ENCODE results near the gene IL1B. TPM values are rescaled to one million over a fixed set of nuclear protein-coding genes. Genes with fewer than 3 reads are reported as not detected.

The IL1B gene
- total RNA-seq, 2 experiments from 2014 or later = not detected

GRCh38 chr2:112790305-112790704 lies 46.3 kb downstream of the IL1B start:
- H3K4me3 Mint-ChIP-seq = no peak overlapping the region
- H3K27me3 Mint-ChIP-seq = peaks cover 15% of the 10 kb centered on the region
- no peaks in the 10 kb centered on the region for H3K36me3 Mint-ChIP-seq
- peaks cover 10% of the 10 kb centered on the region for H3K4me1 Mint-ChIP-seq
- DNase-seq = no peak
- no peaks in the 10 kb centered on the region for H3K9me3 Mint-ChIP-seq
- H3K27ac Mint-ChIP-seq = no peak overlapping the region

GRCh38 chr2:112789186-112789585 lies 47.4 kb downstream of the IL1B start:
- Mint-ChIP-seq H3K27me3 (peaks cover 26% of the 10 kb centered on the region), H3K4me3 (no peak overlapping the region), H3K27ac (no peak overlapping the region), H3K4me1 (peaks cover 8% of the 10 kb centered on the region), H3K36me3 (no peaks in the 10 kb centered on the region), H3K9me3 (no peaks in the 10 kb centered on the region)
- DNase-seq = no peak

GRCh38 chr2:112788653-112789052 lies 47.9 kb downstream of the IL1B start:
- H3K27ac Mint-ChIP-seq = no peak overlapping the region
- no peaks in the 10 kb centered on the region for H3K9me3 Mint-ChIP-seq
- H3K4me3 Mint-ChIP-seq = no peak overlapping the region
- H3K36me3 Mint-ChIP-seq = no peaks in the 10 kb centered on the region
- DNase-seq = no peak
- H3K27me3 Mint-ChIP-seq = peaks cover 31% of the 10 kb centered on the region
- peaks cover 5% of the 10 kb centered on the region for H3K4me1 Mint-ChIP-seq

- no peaks in the 10 kb centered on the region for H3K4me1 Mint-ChIP-seq
- no peaks in the 10 kb centered on the region for H3K36me3 Mint-ChIP-seq
- H3K27ac Mint-ChIP-seq = no peak overlapping the region
Measured at GRCh38 chr2:112787729-112788393, 48.7 kb downstream of the IL1B start.

DNA sequence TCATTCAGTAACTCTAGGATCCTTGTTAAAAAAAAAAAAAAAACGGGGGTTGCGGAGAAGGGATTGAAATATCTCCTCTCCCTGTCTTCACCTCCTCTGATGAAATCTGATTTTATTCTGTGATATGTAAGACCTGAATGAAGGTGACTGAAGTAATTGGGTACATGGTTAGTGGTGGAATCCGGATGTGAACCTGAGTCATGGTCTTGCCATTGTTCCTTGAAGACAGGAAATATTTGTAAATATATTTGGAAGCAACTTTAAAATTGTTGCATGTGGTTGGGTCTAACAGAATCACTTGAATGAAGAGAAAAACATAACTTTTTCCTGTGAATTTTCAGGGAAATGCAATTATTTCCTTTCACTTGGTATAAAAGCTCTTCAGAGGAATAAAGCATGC lies 49.3 kb downstream of the IL1B start:
- H3K27me3 Mint-ChIP-seq = peaks cover 30% of the 10 kb centered on the region
- H3K36me3 Mint-ChIP-seq = no peaks in the 10 kb centered on the region
- H3K4me3 Mint-ChIP-seq = no peak overlapping the region
- H3K4me1 Mint-ChIP-seq = no peaks in the 10 kb centered on the region
- no peak for DNase-seq
- no peaks in the 10 kb centered on the region for H3K9me3 Mint-ChIP-seq
- H3K27ac Mint-ChIP-seq = no peak overlapping the region

More at GRCh38 chr2:112787729-112788393, 48.7 kb downstream of the IL1B start:
- DNase-seq = no peak
- H3K9me3 Mint-ChIP-seq = no peaks in the 10 kb centered on the region
- no peak overlapping the region for H3K4me3 Mint-ChIP-seq
- peaks cover 30% of the 10 kb centered on the region for H3K27me3 Mint-ChIP-seq

DNA sequence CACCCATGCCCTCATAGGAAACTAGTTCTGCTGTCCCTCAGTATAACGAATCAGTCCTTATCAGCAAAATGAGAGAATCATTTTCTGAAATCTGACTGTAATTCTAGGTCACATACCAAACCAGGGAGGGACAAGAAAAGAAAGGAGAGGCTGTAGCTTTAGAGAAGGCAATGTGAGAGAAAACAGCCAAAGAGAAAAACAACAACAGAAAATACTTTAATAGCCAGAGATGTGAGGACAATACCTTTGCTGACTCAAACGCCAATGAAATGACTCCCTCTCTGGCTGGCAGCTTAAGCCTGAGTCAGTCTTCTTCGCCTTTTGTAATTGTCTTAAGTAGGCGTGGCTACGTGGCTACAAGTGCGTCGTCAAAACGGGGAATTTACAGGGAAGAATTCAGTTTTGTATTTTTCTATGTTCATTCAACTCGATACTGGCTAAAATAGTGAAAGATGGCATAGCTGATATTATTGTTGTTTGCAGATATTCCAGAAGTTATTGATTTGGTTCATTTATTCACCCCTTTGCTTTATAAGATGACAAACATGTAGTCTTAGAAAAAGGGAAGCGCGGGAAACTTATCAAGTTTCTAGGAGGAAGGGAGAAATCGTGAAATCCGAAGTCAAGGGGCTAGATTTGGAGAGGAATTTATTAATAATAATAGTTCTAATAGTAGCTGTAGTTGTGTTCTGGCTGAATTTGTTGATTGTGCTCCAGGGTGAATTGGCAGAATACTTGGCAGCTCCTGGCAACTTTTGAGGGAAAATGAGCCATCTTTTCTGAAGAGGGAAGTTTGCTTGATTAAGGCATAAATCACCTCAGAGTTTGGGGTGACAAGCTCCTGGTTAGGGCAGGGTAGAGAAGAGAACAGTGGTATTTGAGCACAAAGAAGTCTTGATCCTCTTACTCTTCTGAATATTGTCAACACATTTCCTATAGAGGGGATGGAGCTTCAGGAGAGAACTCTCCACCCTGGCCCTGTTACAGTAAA lies 52.1 kb downstream of the IL1B start, which contains the start of gene IL1A:
TSS of gene IL1A (minus strand) at position 295 of the 991 bp plus-strand sequence. CDS start 723 bp downstream, outside the sequence.
- H3K4me3 Mint-ChIP-seq = no peak within 1 kb of the TSS
- H3K9me3 Mint-ChIP-seq = no peaks in the 10 kb centered on the region
- H3K27me3 Mint-ChIP-seq = peaks cover 38% of the 10 kb centered on the region
- no peaks in the 10 kb centered on the region for H3K36me3 Mint-ChIP-seq
- H3K27ac Mint-ChIP-seq = no peak within 1 kb of the TSS
- no peak for DNase-seq
- H3K4me1 Mint-ChIP-seq = no peaks in the 10 kb centered on the region

DNA sequence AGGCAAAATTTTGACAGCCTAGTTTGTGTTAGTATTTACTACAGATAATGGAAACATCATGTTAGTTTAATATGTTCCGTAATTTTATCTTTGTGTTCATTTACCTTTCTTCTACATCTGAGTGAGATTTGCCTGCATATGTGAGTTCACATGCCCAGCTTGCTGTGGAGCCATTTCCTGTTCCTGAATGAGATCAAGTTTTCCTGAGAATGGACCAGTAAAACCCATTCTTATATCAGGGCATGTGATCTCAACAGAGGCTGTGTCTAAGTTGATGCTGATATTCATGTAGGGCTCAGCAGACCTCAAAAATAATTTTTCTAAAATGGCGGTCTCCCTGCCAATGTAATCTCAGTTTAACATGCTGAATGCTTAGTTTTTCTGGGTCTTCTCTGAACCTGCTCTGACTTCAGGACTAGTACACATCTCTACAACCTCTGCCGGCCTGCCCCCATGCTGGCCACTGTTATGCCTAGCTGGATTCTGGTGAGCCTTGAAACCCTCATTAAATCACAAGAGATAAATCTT lies 53.3 kb downstream of the IL1B start:
- Mint-ChIP-seq H3K4me1 (no peaks in the 10 kb centered on the region), H3K27ac (no peak overlapping the region), H3K27me3 (peaks cover 43% of the 10 kb centered on the region), H3K4me3 (no peak overlapping the region), H3K36me3 (no peaks in the 10 kb centered on the region), H3K9me3 (no peaks in the 10 kb centered on the region)
- no peak for DNase-seq

- Mint-ChIP-seq H3K4me1 (peaks cover 3% of the 10 kb centered on the region), H3K36me3 (no peaks in the 10 kb centered on the region), H3K4me3 (no peak overlapping the region), H3K27ac (no peak overlapping the region), H3K27me3 (peaks cover 47% of the 10 kb centered on the region), H3K9me3 (no peaks in the 10 kb centered on the region)
- no peak for DNase-seq
Measured at GRCh38 chr2:112782234-112782799, 54.3 kb downstream of the IL1B start.

Other genes starting within 250 kb of the IL1B start
- gene SLC20A1, start 190.8 kb downstream of the IL1B start, total RNA-seq = 10 to 100 TPM; 81.8 to 84.6 TPM
- gene NT5DC4, start 115.8 kb downstream of the IL1B start, total RNA-seq = not detected
- gene CKAP2L, start 72.2 kb downstream of the IL1B start, total RNA-seq = 10 to 100 TPM; 24.3 to 25.8 TPM
- under 1 TPM; 0.16 to 0.20 TPM for gene IL1A, start 52.3 kb downstream of the IL1B start, total RNA-seq
- gene IL37, start 74.4 kb upstream of the IL1B start, total RNA-seq = not detected
- not detected for gene IL36G, start 141.2 kb upstream of the IL1B start, total RNA-seq
- not detected for gene IL36A, start 168.7 kb upstream of the IL1B start, total RNA-seq
- gene IL36B, start 216.1 kb upstream of the IL1B start, total RNA-seq = not detected
- not detected for gene IL36RN, start 222.4 kb upstream of the IL1B start, total RNA-seq
- not detected for gene IL1F10, start 231.2 kb upstream of the IL1B start, total RNA-seq